ENCODE data around the gene SGSM1.

GRCh38 chr22:24945430-24945829 is 139.4 kb downstream of the SGSM1 start:
- TF ChIP-seq TAF1 (IDR thresholded peaks at IDR 0.05; ENCODE audit: borderline replicate concordance, low read depth, low read length) (no peak), RCOR1 (conservative IDR thresholded peaks at IDR 0.05; ENCODE audit: low read depth, low read length) (no peak), MYC (IDR thresholded peaks at IDR 0.05; ENCODE audit: insufficient read depth, insufficient read length, insufficient replicate concordance, low read length, severe bottlenecking) (no peak), ATF3 (IDR thresholded peaks at IDR 0.05; ENCODE audit: borderline replicate concordance, extremely low read depth, low read depth, low read length) (no peak), NFIC (IDR thresholded peaks at IDR 0.05; ENCODE audit: low read depth, low read length) (no peak), IRF3 (IDR thresholded peaks at IDR 0.05) (no peak), EZH2 (IDR thresholded peaks at IDR 0.05; ENCODE audit: borderline replicate concordance, control insufficient read depth, low read depth, low read length) (no peak), RAD21 (IDR thresholded peaks at IDR 0.05; ENCODE audit: insufficient read depth, low read depth, low read length) (no peak), ZBTB40 (IDR thresholded peaks at IDR 0.05; ENCODE audit: borderline replicate concordance) (no peak), RAD51 (IDR thresholded peaks at IDR 0.05) (no peak), HSF1 (IDR thresholded peaks at IDR 0.05; ENCODE audit: low read depth, low read length) (no peak), ZNF207 (IDR thresholded peaks at IDR 0.05; ENCODE audit: borderline replicate concordance) (no peak), POLR2AphosphoS5 (IDR thresholded peaks at IDR 0.05; ENCODE audit: low read length) (no peak), USF2 (IDR thresholded peaks at IDR 0.05; ENCODE audit: borderline replicate concordance, low read depth, low read length) (no peak)

Data from GM12878 (cell line).